ENCODE data around the gene BCAM.
"Not testable (repeated sequence)": the region's sequence is repeated elsewhere in the genome, so short reads cannot be mapped to it uniquely, and the experiment has no call there.

Gene BCAM

DNA sequence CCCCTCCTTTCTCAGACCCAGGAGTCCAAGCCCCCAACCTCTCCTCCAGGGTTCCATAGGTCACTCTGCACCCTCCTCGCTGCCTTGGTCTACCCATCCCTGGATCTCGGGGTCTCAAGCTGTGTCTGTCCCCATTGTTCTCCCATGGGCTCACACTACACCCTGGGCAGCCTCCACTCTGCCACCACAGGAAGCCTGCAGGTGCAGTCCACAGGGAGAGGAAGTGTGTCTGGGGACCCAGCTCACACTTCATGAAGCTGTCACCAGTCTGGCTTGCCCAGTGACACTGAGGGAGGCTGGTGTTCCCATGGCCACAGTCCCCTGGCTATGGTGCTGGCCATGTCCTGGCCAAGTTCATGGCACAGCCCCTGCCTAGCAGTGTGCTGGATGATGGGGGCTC lies 42.5 kb downstream of the BCAM start:
- no peak for DNase-seq

DNA sequence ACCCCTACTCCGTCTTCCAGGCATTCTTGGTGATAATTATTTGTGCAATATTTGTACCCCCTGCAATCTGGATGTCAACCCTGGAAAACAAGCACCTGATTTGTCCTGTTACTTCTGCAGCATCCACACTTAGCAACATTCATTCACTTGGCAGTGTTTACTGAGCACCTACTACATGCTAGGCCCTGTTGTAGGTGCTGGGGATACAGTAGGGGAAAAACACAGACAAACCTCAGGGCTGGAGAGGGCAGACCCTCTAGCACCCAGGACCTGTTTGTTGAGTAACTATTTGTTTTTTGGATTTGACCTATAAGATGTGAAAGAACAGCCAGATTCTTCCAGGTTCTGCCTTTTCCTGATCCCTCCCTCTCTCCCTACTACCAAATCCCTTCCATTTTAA lies 46.7 kb downstream of the BCAM start:
- DNase-seq, result no peak

DNA sequence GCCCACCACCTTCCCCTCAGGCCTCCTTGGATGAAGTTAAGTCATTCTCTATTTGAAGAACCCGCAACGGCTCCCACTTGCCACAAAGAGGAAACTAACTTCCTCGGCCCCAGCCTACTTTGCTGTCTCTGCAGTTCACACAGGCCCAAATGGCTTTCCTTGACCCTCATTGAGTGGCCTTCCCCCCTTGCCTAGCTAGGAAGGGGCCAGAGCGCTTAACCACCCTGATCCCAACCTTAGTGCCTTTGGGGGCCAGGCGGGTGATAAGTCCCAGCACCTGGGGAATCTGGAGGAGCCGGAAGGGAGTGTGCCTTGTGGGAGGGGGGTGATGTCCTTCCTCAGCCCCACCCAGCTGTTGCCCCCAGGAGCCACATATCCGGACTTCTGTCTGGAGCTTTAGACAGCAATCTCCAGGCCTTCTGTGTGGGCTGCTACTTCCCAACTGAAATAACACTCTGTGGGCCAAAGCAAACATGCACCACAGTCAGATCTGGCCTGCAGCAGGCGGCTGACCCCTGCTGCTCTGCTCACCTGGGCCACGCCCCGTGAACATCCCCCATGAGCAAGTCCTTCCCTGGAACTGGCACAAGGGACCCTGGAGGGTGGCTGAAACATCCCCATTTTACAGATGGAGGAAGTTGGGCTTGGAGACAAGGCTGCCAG lies 47.6 kb downstream of the BCAM start:
- DNase-seq, result peak in 2 of 14 donors; percentile 3 to 16

DNA sequence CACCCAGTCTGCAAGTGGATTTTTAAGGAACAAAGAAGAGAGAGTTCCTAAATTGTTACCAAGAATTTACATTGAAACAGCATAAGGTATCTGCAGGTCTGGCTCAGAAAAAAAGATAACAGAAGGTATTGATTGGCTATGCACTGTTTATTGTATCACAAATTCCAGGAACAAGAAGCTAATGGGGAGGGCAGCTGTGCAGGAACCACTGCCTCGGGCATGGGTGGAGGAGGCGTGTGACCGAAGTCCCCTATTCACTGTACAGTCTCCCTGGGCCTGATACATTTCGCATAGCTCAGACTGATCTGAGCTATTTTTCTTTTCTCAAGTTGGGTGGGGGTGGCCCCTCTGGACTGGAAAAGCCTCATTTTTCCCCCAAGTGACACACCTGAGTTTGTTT lies 48.9 kb downstream of the BCAM start:
- DNase-seq, result no peak

DNA sequence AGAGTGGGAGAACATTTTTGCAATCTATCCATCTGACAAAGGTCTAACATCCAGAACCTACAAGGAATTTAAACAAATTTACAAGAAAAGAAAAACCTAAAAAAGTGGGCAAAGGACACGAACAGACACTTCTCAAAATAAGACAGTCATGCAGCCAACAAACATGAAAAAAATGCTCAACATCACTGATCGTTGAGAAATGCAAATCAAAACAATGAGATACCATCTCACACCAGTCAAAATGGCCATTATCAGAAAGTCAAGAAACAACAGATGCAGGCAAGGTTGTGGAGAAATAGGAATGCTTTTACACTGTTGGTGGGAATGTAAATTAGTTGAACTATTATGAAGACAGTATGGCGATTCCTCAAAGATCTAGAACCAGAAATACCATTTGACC lies 52.7 kb downstream of the BCAM start:
- DNase-seq, result not testable (repeated sequence)

DNA sequence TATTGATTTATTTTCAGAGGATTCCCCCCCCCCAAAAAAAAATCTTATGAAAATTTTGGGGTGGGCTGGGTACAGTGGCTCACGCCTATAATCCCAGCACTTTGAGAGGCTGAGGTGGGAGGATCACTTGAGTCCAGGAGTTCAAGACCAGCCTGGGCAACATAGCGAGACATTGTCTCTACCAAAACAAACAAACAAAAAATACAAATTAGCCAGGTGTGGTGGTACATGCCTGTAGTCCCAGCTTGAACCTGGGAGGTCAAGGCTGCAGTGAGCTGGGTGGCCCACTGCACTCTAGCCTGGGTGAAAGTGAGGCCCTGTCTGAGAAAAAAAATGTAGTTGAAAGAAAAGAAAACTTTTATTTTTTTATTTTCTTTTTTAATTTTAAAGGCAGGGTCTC lies 55.1 kb downstream of the BCAM start:
- DNase-seq, result no peak

DNA sequence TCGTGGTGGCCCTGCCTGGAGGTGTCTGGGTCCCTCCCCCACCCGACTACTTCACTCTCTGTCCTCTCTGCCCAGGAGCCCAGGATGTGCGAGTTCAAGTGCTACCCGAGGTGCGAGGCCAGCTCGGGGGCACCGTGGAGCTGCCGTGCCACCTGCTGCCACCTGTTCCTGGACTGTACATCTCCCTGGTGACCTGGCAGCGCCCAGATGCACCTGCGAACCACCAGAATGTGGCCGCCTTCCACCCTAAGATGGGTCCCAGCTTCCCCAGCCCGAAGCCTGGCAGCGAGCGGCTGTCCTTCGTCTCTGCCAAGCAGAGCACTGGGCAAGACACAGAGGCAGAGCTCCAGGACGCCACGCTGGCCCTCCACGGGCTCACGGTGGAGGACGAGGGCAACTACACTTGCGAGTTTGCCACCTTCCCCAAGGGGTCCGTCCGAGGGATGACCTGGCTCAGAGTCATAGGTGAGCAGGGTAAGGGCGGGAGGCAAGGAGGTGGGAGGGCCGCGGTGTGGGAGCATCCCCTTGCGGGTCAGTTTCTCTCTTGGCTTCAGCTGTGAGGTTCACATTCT lies 56.4 kb downstream of the BCAM start:
- DNase-seq, result peak in 3 of 14 donors; percentile 16 to 46 (median 34)

DNA sequence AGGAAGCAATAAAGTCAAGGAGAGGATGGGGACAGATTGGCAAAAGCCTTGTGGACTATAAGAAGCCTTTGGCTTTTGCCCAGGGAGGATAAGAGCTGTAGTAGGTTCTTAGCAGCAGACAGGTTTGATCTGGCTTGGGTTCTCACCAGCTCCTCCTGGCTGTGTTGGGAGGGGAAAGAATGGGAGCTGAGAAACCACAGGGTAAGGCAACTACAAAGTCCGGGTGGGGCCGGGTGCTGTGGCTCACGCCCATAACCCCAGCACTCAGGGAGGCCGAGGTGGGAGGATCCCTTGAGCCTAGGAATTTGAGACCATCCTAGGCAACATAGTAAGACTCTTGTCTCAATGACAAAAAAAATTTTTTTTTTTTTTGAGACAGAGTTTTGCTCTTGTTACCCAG lies 57.8 kb downstream of the BCAM start:
- DNase-seq, result no peak

DNA sequence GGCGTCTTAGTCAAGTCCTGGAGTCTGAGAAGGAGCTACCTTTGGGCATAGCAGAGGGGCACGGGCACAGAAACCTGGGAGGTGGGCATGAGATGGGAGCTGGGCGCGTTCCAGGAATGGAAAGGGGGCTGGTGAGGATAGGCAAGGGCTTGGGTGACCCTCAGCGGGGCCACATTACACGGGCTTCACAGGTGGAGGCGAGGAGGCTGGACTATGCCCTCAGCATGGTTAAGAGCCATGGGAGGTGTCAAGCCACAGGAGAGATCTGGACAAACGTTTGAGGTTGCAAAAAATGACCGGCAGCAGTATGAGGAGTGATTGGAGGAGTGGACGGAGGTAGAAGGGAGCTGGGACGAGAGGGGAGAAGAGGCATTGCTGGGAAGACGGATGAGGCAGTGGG lies 58.7 kb downstream of the BCAM start:
- no peak for DNase-seq

DNA sequence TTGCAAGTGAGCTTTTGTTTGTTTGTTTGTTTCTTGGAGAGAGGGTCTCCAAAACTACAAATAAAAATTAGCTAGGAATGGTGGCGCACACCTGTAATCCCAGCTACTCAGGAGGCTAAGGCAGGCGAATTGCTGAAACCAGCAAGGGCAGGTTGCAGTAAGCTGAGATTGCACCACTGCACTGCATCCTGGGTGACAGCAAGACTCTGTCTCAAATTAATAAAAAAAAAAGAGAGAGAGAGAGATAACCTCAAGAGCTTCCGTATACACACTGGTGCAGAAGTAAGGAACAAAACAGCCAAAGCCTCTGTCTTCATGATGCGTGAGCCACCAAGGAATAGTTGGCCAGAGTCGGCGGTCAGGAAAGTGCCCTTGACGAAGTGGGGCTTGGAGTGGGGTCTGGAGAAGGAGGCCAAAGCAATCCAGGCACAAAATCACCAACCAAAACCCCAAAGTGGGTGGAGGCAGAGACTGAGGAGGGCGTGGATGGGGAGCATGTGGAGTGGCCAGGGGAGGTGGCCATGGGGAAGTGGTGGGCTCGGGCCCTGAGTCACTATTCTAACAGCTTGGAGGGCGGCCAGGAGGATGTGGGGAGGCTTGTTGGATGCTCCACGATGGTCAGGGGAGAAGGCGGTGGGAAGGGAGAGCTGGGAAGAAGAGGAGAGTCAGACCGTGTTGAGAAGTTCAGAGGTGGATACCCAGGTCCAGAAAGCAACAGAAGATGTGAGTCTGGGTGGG lies 61.0 kb downstream of the BCAM start:
- DNase-seq, result peak in 4 of 14 donors; percentile 7 to 43 (median 17)
